Osteocyte (in vitro differentiated cells): ENCODE results near the gene ESYT3. TPM values are rescaled to one million over a fixed set of nuclear protein-coding genes. Genes with fewer than 3 reads are reported as not detected.

Experiments used
- DNase-seq: peaks from one replicate; pipeline ENCODE4 v3.0.0; 2021; ENCODE audit warnings: mixed read lengths; ENCODE audit not compliant: unreplicated experiment; ENCODE audit errors: extremely low spot score
- H3K27ac Mint-ChIP-seq: one replicate; pipeline ENCODE4 v1.8.0; 2021; ENCODE audit warnings: mild to moderate bottlenecking, mixed read lengths; ENCODE audit not compliant: unreplicated experiment
- H3K27me3 Mint-ChIP-seq: one replicate; pipeline ENCODE4 v1.8.0; 2021; ENCODE audit warnings: mixed read lengths; ENCODE audit not compliant: unreplicated experiment
- H3K36me3 Mint-ChIP-seq: one replicate; pipeline ENCODE4 v1.8.0; 2021; ENCODE audit warnings: mixed read lengths; ENCODE audit not compliant: unreplicated experiment
- H3K4me1 Mint-ChIP-seq: one replicate; pipeline ENCODE4 v1.8.0; 2021; ENCODE audit warnings: mixed read lengths; ENCODE audit not compliant: unreplicated experiment
- H3K4me3 Mint-ChIP-seq: one replicate; pipeline ENCODE4 v1.8.0; 2021; ENCODE audit warnings: mild to moderate bottlenecking, moderate library complexity, mixed read lengths; ENCODE audit not compliant: unreplicated experiment
- H3K9me3 Mint-ChIP-seq: one replicate; pipeline ENCODE4 v1.8.0; 2021; ENCODE audit warnings: mixed read lengths; ENCODE audit not compliant: unreplicated experiment
- total RNA-seq: library from RNA; stranded (reverse); gene quantifications from 2 replicates; pipeline ENCODE4 v1.2.1, GENCODE V29; 2021
- TF ChIP-seq, protein P1 (sequence below): fragments of 200-600 bp; sonication (generic); IDR thresholded peaks from 2 replicates; pipeline ENCODE4 v1.5.0; 2021; ENCODE audit warnings: antibody characterized with exemption, mild to moderate bottlenecking, moderate library complexity

The ESYT3 gene
- total RNA-seq, 1 donor from 2014 or later: 0.21 TPM

DNA sequence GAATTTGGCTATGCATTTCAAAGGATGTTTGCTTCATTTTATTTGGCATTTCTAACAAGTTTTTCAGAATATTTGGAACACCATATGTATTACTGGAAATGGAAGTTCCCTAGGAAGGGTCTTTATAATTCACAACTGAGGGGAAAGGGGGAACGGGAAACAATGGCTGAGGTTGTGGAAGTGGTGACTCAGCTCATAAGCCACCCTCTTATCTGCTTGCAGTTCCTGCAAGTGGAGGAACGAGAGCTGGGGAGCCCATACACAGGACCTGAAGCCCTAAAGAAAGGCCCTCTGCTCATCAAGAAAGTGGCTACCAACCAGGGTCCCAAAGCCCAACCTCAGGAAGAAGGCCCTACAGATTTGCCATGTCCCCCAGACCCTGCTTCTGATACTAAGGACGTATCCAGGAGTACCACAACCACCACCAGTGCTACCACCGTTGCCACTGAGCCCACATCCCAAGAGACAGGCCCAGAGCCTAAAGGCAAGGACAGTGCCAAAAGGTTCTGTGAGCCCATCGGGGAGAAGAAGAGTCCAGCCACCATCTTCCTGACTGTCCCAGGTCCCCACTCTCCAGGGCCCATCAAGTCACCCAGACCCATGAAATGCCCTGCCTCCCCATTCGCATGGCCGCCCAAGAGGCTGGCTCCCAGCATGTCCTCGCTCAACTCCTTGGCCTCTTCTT lies 37.9 kb downstream of the ESYT3 start:
- DNase-seq: no peak
- Mint-ChIP-seq H3K4me3 (no peak overlapping the region), H3K36me3 (no peaks in the 10 kb centered on the region), H3K27me3 (peaks cover 2% of the 10 kb centered on the region), H3K9me3 (no peaks in the 10 kb centered on the region), H3K4me1 (no peaks in the 10 kb centered on the region), H3K27ac (no peak overlapping the region)
- TF ChIP-seq, protein P1, sequence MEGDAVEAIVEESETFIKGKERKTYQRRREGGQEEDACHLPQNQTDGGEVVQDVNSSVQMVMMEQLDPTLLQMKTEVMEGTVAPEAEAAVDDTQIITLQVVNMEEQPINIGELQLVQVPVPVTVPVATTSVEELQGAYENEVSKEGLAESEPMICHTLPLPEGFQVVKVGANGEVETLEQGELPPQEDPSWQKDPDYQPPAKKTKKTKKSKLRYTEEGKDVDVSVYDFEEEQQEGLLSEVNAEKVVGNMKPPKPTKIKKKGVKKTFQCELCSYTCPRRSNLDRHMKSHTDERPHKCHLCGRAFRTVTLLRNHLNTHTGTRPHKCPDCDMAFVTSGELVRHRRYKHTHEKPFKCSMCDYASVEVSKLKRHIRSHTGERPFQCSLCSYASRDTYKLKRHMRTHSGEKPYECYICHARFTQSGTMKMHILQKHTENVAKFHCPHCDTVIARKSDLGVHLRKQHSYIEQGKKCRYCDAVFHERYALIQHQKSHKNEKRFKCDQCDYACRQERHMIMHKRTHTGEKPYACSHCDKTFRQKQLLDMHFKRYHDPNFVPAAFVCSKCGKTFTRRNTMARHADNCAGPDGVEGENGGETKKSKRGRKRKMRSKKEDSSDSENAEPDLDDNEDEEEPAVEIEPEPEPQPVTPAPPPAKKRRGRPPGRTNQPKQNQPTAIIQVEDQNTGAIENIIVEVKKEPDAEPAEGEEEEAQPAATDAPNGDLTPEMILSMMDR: no peak

DNA sequence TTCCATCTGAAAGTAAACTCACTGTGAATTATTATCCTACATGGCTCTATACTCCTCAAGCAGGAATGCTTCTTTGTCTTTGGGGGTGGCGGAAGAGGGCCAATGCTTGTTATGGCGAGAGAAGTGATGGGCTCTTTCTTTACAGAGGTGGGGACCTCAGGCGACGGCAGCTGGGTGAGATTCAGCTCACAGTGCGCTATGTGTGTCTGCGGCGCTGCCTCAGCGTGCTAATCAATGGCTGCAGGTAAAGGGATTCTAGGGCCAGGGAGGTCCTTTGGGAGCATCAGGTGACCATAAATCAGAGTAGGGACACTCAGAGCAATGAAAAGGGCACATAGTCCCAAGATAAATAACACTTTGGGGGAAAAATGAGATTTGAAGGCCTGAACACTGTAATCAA lies 39.0 kb downstream of the ESYT3 start:
- H3K27ac Mint-ChIP-seq: no peak overlapping the region
- H3K9me3 Mint-ChIP-seq: no peaks in the 10 kb centered on the region
- TF ChIP-seq, protein P1: no peak
- no peaks in the 10 kb centered on the region for H3K4me1 Mint-ChIP-seq
- no peak for DNase-seq
- H3K27me3 Mint-ChIP-seq: peaks cover 3% of the 10 kb centered on the region
- H3K36me3 Mint-ChIP-seq: no peaks in the 10 kb centered on the region
- no peak overlapping the region for H3K4me3 Mint-ChIP-seq

DNA sequence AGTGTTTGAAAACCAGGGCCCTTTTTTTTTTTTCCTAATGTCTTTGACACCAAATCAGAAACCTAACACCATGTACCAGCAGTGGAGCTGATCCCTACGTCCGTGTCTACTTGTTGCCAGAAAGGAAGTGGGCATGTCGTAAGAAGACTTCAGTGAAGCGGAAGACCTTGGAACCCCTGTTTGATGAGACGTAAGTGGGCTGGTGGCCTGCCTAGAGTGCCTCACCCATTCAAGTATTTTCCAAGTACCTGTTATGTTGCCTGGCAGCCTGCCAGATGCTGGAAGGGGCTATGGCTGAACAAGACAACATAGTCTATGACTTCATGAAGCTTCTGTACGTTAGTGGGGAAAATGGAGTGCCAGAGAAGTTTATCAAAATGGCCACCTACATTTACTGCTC lies 39.7 kb downstream of the ESYT3 start:
- peaks cover 3% of the 10 kb centered on the region for H3K27me3 Mint-ChIP-seq
- H3K4me3 Mint-ChIP-seq: no peak overlapping the region
- no peak overlapping the region for H3K27ac Mint-ChIP-seq
- TF ChIP-seq, protein P1: no peak
- no peaks in the 10 kb centered on the region for H3K4me1 Mint-ChIP-seq
- no peak for DNase-seq
- H3K36me3 Mint-ChIP-seq: peaks cover 2% of the 10 kb centered on the region
- H3K9me3 Mint-ChIP-seq: no peaks in the 10 kb centered on the region

DNA sequence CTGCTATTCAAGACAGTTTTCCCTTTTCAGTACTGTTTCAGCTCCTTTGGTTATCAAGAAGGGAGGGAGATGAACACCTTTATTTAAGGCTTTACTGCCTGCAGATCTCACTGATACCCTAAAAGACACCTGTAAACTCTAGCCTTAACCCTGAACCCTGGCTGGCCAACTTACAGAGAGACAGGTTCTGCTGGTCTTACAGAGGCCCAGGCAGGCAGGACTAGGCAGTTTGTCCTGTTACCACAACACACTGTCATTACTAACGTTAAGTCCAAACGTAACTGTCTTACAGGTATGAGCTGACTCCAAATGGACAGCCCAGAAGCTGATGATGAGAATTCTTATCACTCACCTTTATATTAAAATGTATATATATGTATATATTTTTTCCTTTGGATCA lies 42.1 kb downstream of the ESYT3 start:
- Mint-ChIP-seq H3K27ac (no peak overlapping the region), H3K4me3 (no peak overlapping the region), H3K9me3 (no peaks in the 10 kb centered on the region), H3K27me3 (peaks cover 12% of the 10 kb centered on the region), H3K4me1 (no peaks in the 10 kb centered on the region), H3K36me3 (peaks cover 2% of the 10 kb centered on the region)
- DNase-seq: no peak
- TF ChIP-seq, protein P1: no peak

DNA sequence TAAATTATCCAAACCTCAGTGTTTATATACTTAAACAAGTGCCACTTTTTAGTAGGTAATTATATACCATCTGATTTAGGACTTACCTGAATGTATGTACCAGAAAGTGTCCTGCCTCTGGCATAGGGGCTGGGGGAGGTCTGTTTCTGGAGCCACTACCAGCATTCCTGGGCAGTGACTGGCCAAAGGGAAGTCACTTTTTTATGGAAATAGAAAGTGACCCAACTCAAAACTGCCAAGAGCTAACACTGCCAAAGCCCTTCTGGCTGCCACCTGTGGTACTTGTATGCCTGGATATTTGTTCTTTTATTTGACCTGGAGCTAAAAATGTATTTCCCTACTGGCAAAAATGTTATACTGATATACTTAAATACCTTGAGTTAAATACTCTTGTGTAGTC lies 42.7 kb downstream of the ESYT3 start:
- TF ChIP-seq, protein P1: no peak
- no peak for DNase-seq
- Mint-ChIP-seq H3K4me3 (no peak overlapping the region), H3K27me3 (peaks cover 12% of the 10 kb centered on the region), H3K36me3 (peaks cover 2% of the 10 kb centered on the region), H3K27ac (no peak overlapping the region), H3K4me1 (no peaks in the 10 kb centered on the region), H3K9me3 (no peaks in the 10 kb centered on the region)
